ENCODE data around the gene RMDN2.
A peak's percentile ranks its signal among the peaks of the same experiment; 100 is the strongest.

RMDN2 gene
- total RNA-seq, result 3.2 to 37.0 (median 19.4) reads per million in 18 experiments

- peak; percentile 87 to 91 for DNase-seq
Observed at GRCh38 chr2:37925063-37925897, at the start of gene RMDN2. RMDN2 (plus strand) TSS chr2:37925287; CDS start chr2:37929278, 3,991 bp downstream.

DNA sequence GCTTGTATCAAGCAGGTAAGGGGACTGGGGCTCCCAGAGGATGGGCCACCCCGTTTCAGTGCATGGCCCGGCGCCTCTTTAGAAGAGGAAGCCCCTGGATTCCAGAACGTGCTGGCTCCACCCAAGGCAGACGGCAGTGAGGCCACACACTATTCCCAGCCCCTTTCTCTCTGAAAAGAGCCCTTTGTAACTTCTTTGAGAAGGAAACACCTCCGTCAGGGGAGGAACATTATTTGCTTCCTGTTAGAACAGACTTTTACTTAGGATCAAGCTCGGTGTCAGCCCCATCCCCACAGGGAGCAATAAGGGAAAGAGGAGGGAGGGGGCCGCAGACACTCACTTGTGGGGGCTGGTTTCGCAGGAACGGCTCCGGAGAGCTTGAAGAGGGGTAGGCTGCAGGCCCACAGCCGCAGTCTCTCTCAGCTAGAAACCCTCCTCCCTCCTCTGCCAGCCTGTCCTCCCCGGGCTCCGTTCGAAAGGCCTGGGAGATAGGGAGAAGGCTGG lies 49.6 kb upstream of the RMDN2 start:
- no peak for DNase-seq

GRCh38 chr2:37876227-37876626 lies 48.9 kb upstream of the RMDN2 start:
- no peak for DNase-seq

DNA sequence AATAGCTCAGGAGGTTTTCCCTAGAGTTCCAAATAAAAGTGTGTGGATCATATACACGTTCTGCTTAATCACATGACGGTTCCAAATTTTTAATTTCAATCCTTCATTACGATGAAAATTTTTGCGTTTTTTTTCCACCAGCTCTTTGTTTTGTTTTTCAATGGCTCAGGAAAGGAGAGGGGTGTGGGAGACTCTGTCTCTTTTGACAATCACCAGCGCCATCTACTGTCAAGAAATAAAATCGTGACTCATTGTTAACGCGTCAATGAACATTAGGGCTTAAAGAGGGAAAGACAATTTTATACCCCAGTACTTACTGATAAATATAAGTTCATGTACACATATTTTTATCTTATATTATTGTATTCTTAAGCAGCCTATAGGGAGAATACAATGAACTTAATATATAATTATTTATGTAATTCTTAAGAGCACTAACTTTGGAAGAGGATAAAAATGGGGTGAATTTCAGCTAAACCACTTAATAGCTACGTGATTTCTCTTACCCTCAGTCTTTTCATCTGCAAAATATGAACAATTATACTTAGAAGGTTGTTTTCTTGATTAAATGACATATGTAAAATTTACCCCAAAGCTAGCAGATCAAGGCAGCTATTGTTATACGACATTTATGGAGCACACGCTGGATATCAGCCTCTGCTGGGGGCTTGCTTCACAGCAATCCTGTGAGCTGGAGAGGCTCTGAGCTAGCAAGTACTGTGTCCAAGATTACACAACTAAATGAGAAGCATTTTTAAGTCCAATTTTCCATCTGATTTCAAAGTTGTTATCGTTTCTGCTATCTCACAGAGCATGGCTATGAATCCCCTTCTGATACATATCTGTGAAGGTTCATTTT lies 47.4 kb upstream of the RMDN2 start:
- peak; percentile 74 to 78 for DNase-seq

DNA sequence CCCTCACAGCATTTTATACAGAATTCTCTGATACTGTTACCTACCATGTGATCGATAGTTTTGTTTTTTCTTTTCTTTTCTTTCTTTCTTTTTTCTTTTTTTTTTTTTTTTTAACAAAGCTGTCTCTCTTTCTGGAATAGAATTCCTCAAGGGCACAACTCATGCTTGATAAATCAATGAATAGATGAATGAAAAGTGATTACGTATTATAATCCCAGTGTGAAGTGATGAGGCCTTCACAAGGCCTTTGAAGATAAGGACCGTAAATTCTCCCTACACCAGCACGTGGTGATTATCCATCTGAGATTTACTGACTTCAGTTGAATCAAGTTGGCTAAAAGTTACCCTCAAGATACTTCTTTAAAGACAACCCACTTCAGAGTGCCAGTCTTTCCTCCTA lies 46.6 kb upstream of the RMDN2 start:
- no peak for DNase-seq

DNA sequence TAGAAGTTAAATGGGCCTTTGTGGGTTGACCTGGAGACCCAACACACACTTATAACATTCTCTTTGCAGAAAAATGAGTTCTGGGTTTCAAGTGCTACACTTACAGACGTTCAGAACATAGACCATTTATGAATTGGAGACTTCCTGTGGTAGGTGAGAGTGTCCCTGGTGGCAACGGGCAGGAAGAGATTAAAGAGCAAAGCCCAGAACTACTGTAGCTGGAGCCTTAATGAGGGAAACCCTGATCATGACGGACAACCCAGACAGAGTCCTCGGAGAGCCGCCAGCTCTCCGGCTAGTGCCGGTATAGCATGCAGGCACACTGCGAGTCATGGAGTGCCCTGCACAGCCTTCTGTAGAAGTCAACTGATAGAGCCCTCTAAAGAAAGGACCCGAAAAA lies 44.5 kb upstream of the RMDN2 start:
- DNase-seq, result no peak

DNA sequence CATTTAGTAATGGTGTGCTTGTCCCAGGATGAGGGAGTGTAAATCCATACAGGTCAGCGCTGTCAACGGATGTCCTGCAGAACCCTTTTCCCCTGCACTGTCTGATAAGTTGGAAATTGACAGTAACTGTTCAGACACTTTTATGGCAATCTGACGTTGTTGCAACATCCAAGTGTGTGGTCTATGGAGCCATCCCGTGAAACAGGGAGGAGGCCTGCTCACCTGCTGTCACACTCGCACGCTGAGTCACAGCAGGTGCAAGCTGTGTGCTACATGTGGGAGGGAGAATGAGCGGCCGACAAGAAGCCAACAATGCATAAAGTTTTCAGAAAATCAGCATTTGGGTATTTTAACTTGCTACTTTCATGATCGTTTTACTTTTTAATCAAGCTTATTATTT lies 43.7 kb upstream of the RMDN2 start:
- DNase-seq, result no peak

- DNase-seq, result no peak
Observed at GRCh38 chr2:37882036-37882435, 43.1 kb upstream of the RMDN2 start.

DNA sequence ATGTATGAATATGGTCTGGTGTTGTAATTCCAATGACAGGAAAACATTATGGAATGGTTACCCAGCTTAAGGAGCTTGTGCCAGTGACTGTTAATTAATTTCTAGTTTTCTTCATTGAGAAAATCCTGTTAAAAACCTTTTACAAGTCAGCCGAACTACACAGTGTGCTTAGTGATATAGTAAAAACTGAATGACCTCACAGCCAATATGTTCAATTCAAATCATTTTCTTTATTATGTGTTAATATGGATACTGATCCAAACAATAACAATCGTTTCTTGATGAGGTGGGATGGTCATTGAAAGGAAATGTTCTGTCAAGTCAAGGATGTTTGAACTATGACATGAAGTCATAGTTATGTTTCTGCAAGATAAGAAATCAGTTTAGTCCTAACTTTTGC lies 41.6 kb upstream of the RMDN2 start:
- no peak for DNase-seq

- no peak for DNase-seq
Observed at GRCh38 chr2:37885329-37885993, 39.6 kb upstream of the RMDN2 start.

- DNase-seq, result no peak
Observed at GRCh38 chr2:37886745-37887144, 38.3 kb upstream of the RMDN2 start.

- DNase-seq, result no peak
Observed at GRCh38 chr2:37887286-37887685, 37.8 kb upstream of the RMDN2 start.

GRCh38 chr2:37890893-37891495 lies 34.1 kb upstream of the RMDN2 start:
- peak; percentile 81 to 84 for DNase-seq

- no peak for DNase-seq
Observed at GRCh38 chr2:37891846-37892435, 33.1 kb upstream of the RMDN2 start.

DNA sequence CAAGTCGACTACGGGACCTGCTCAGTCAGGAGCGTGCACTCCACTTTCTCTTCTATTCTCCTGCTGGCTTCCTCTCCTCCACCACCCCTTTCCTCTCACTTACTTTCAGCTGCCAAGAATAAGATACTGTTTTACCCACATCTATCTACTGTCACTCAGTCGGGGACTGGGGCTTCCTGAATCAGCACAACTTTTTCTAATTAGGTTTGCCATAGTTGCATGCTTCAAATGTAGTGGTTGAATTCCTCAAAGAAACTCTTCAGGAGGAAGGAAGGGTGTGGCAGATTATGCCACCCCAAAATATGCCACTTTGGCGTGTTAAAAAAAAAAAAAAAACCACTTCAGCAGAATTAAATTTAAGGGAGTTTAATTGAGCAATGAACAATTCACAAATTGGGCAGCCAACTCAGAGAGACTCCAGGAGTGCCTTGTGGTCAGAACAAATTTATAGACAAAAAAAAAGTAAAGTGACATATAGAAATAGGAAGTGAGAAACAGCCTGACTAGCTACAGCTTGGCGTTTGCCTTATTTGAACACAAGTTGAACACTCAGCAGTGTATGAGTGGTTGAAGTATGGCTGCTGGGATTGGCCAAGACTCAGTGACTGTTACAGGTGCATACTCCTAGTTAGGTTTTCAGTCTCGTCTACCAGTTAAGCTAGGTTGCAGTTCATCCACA lies 32.5 kb upstream of the RMDN2 start:
- peak; percentile 70 to 73 for DNase-seq

DNA sequence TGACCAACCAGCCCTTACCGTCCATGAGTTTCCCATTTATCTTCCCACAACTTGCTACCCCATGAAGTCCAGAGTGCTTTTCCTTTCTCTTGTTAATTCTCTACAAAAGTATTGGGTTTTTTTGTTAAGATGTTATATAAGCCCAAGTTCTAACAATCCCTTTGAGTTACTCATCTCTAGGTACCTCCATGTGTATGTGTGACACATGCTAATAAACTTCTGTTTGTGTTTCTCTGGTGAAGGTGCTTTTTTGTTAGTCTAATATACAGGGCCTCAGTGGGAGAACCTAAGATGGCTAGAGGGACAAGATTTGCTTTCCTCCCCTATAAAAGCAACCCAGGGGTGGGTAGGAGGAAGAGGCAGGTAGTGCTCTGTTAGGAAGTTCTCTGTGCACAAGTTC lies 31.8 kb upstream of the RMDN2 start:
- DNase-seq, result no peak

DNA sequence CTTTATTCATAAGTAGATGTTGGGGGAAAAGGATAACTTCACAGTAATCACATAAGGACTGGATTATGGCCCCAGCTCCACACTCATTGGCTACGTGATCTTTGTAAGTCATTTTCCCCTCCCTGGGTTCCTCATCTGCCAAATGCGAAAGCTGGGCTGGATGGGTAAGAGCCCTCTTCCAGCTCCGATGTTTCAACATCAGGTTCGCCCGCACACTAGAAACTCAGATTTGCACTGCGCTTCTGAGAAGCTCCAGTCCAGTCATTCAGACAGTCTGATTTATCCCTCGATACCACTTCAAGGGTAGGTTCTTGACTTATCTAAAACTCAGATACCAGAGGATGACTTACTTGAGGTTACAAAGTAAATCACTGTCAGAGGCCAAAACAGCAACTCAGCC lies 31.0 kb upstream of the RMDN2 start:
- peak; percentile 40 to 49 for DNase-seq

GRCh38 chr2:37894601-37895000 lies 30.5 kb upstream of the RMDN2 start:
- DNase-seq, result no peak

- peak; percentile 63 to 76 for DNase-seq
Observed at GRCh38 chr2:37895140-37895539, 29.9 kb upstream of the RMDN2 start.

DNA sequence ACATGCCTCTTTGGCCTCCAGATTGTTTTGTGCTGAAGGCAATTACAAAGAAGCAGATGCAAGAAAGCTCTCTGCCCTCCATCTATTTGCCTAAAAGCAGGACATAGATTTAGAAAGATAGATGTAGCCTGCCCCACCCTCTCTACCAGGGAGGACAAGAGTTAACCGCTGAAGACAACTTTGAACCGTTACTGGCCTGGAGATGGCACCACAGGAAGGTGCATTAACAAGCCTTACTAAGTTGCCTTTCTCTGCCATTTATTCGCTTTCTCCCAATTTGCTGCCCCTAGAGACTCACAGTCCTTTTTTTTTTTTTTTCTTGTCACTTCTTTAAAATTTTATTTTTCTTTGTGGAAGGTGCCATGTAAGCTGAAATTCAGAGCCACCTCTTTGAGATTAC lies 28.8 kb upstream of the RMDN2 start:
- DNase-seq, result no peak

- no peak for DNase-seq
Observed at GRCh38 chr2:37897511-37897910, 27.6 kb upstream of the RMDN2 start.

GRCh38 chr2:37898448-37898847 lies 26.6 kb upstream of the RMDN2 start:
- no peak for DNase-seq

All from inflammatory macrophage (primary cell).